ENCODE measurements around the gene SAFB2. TPM values are rescaled to one million over a fixed set of nuclear protein-coding genes. Genes with fewer than 3 reads are reported as not detected.

SAFB2 gene
- total RNA-seq, 4 donors from 2014 or later = 58.1 to 99.8 (median 93.1) TPM

GRCh38 chr19:5558101-5558621 is 64.4 kb downstream of the SAFB2 start:
- TF ChIP-seq POLR2A (IDR thresholded peaks at IDR 0.05) = no peak
- no peak for TF ChIP-seq EP300 (IDR thresholded peaks at IDR 0.05)
- TF ChIP-seq CTCF (IDR thresholded peaks at IDR 0.05) = no peak
- no peak overlapping the region for H3K27ac ChIP-seq
- peaks cover 0 to 25% of the 10 kb centered on the region in 2 donors for H3K27me3 ChIP-seq
- no peak for DNase-seq (ENCODE audit: low spot score in 2 of 2)
- H3K9me3 ChIP-seq = peaks cover 0 to 24% (median 0%) of the 10 kb centered on the region in 4 donors
- WGBS, 2 donors = 75 to 82% methylated on average over 2 of the region's 2 CpGs
- H3K4me1 ChIP-seq = no peaks in the 10 kb centered on the region
- no peak overlapping the region for H3K4me3 ChIP-seq
- peaks cover 0 to 15% (median 0%) of the 10 kb centered on the region in 3 donors for H3K36me3 ChIP-seq

- TF ChIP-seq POLR2A (IDR thresholded peaks at IDR 0.05) (no peak), EP300 (IDR thresholded peaks at IDR 0.05) (no peak), CTCF (IDR thresholded peaks at IDR 0.05) (no peak)
- 45 to 48% methylated on average over 13 of the region's 13 CpGs for WGBS, 2 donors
- Histone ChIP-seq H3K9me3 (peaks cover 0 to 19% (median 0%) of the 10 kb centered on the region in 4 donors), H3K27ac (no peak overlapping the region), H3K4me1 (no peaks in the 10 kb centered on the region), H3K27me3 (peaks cover 0 to 25% of the 10 kb centered on the region in 2 donors), H3K36me3 (peaks cover 0 to 15% (median 0%) of the 10 kb centered on the region in 3 donors), H3K4me3 (no peak overlapping the region)
- DNase-seq (ENCODE audit: low spot score in 2 of 2) = no peak
Observed at GRCh38 chr19:5557691-5558090, 64.9 kb downstream of the SAFB2 start.

GRCh38 chr19:5554828-5555227 is 67.7 kb downstream of the SAFB2 start:
- H3K27me3 ChIP-seq = peaks cover 0 to 4% of the 10 kb centered on the region in 2 donors
- TF ChIP-seq CTCF (IDR thresholded peaks at IDR 0.05) (no peak), POLR2A (IDR thresholded peaks at IDR 0.05) (no peak), EP300 (IDR thresholded peaks at IDR 0.05) (no peak)
- H3K36me3 ChIP-seq = no peaks in the 10 kb centered on the region
- no peak overlapping the region for H3K4me3 ChIP-seq
- H3K9me3 ChIP-seq = no peaks in the 10 kb centered on the region
- no peak for DNase-seq (ENCODE audit: low spot score in 2 of 2)
- WGBS, 2 donors = 79 to 80% methylated on average over 5 of the region's 5 CpGs
- H3K4me1 ChIP-seq = no peaks in the 10 kb centered on the region
- no peak overlapping the region for H3K27ac ChIP-seq

- WGBS, 2 donors = 71 to 77% methylated on average over 8 to 9 of the region's 9 CpGs
- TF ChIP-seq POLR2A (IDR thresholded peaks at IDR 0.05) (no peak), CTCF (IDR thresholded peaks at IDR 0.05) (no peak), EP300 (IDR thresholded peaks at IDR 0.05) (no peak)
Observed at GRCh38 chr19:5553892-5554291, 68.7 kb downstream of the SAFB2 start.

GRCh38 chr19:5547881-5548280 is 74.7 kb downstream of the SAFB2 start:
- H3K27me3 ChIP-seq = no peaks in the 10 kb centered on the region
- H3K36me3 ChIP-seq = no peaks in the 10 kb centered on the region
- no peak overlapping the region for H3K4me3 ChIP-seq
- 30 to 42% methylated on average over 8 of the region's 8 CpGs for WGBS, 2 donors
- no peaks in the 10 kb centered on the region for H3K9me3 ChIP-seq
- H3K27ac ChIP-seq = no peak overlapping the region
- DNase-seq (ENCODE audit: low spot score in 2 of 2) = no peak
- TF ChIP-seq EP300 (IDR thresholded peaks at IDR 0.05) (no peak), CTCF (IDR thresholded peaks at IDR 0.05) (peak in 3 of 5 experiments; percentile 9 to 15 (median 14))
- no peaks in the 10 kb centered on the region for H3K4me1 ChIP-seq

More at GRCh38 chr19:5553892-5554291, 68.7 kb downstream of the SAFB2 start:
- H3K9me3 ChIP-seq = no peaks in the 10 kb centered on the region
- no peaks in the 10 kb centered on the region for H3K27me3 ChIP-seq
- H3K36me3 ChIP-seq = no peaks in the 10 kb centered on the region
- no peaks in the 10 kb centered on the region for H3K4me1 ChIP-seq
- H3K27ac ChIP-seq = no peak overlapping the region
- no peak overlapping the region for H3K4me3 ChIP-seq
- DNase-seq (ENCODE audit: low spot score in 2 of 2) = no peak

All from tibial nerve (tissue), 4 donors.